Measurements from ENCODE around the gene HOXB4. TPM values are rescaled to one million over a fixed set of nuclear protein-coding genes. Genes with fewer than 3 reads are reported as not detected.

The HOXB4 gene
- total and polyA plus RNA-seq, 10 of the 15 experiments (the other 5 are each of a cell fraction or from before 2014, with no cell fraction given) = 0.35 to 5.8 (median 3.0) TPM

- no peak for FAIRE-seq
- ATAC-seq = no peak
- Histone ChIP-seq H3K9me3 (replicated peaks; ENCODE audit: control insufficient read depth, insufficient read depth, low read length) (no peaks in the 10 kb centered on the region), H3K79me2 (ENCODE audit: control insufficient read depth, insufficient read depth, low read length) (no peaks in the 10 kb centered on the region), H3K27ac (ENCODE audit: control insufficient read depth, insufficient read depth) (no peak overlapping the region), H3K4me3 (no peak overlapping the region), H3K27me3 (replicated peaks in 1 of 2; ENCODE audit: control insufficient read depth in 2 of 2, insufficient read depth in 2 of 2, low read length in 1 of 2) (peaks cover 35 to 51% of the 10 kb centered on the region in 2 experiments), H2AFZ (ENCODE audit: control insufficient read depth, low read depth, low read length) (no peak overlapping the region), H3K4me2 (ENCODE audit: control insufficient read depth, insufficient read depth) (no peak overlapping the region), H3K36me3 (ENCODE audit: control insufficient read depth in 2 of 2, insufficient read depth in 2 of 2, low read length in 1 of 2) (no peaks in the 10 kb centered on the region; a peak in 1 of 4 replicates), H3K4me1 (ENCODE audit: control insufficient read depth, insufficient read depth, low read length) (no peaks in the 10 kb centered on the region), H3K9ac (ENCODE audit: control insufficient read depth, insufficient read depth, low read length) (no peak overlapping the region), H4K20me1 (ENCODE audit: control insufficient read depth, insufficient read depth) (no peaks in the 10 kb centered on the region)
- ChIA-PET CTCF (interaction anchor here (0.8 to 3.7 kb wide), 5 partner anchors 9 to 543 kb away, joined by 3 to 15 read pairs (median 5); no protein-coding TSS in a partner anchor), POLR2A (interaction anchor here (1.8 kb wide), 1 partner anchor 14 kb away, joined by 5 read pairs; no protein-coding TSS in a partner anchor), RAD21 (ENCODE audit: unreplicated experiment) (interaction anchor here (1.0 to 1.6 kb wide), 2 partner anchors 14 to 512 kb away, joined by 3 to 4 read pairs; no protein-coding TSS in a partner anchor), SMC1A (ENCODE audit: uncharacterized antibody, unreplicated experiment) (no interaction called here)
- intact Hi-C loops (cut with micrococcal nuclease; ENCODE audit: unreplicated experiment) (no loop called here), in situ Hi-C loops (cut with MboI) (loop anchor here (10.0 kb wide), 1 partner anchor 779 kb away; the partner anchor contains the start of gene SCRN2)
- BruUV-seq (replicated peaks) = no TSS peak
- 36% methylated on average over 4 of the region's 4 CpGs for WGBS (ENCODE audit: insufficient coverage, insufficient replicate concordance, low lambda C conversion rate, missing lambda C conversion rate)
- no peak for DNase-seq (ENCODE audit: low read depth, low spot score)
- no peak for TF ChIP-seq BCL11A (IDR thresholded peaks at IDR 0.05; ENCODE audit: low read depth, low read length)
- TF ChIP-seq ZNF687 (IDR thresholded peaks at IDR 0.05) = no peak
- no peak for TF ChIP-seq ZNF274 (IDR thresholded peaks at IDR 0.05; ENCODE audit: insufficient read depth, insufficient read length)
- TF ChIP-seq PKNOX1 (IDR thresholded peaks at IDR 0.05) = no peak
- no peak for TF ChIP-seq ZZZ3 (IDR thresholded peaks at IDR 0.05; ENCODE audit: control insufficient read depth, insufficient read length, low read depth)
- TF ChIP-seq CBFB (IDR thresholded peaks at IDR 0.05; ENCODE audit: low read depth) = no peak
- TF ChIP-seq ZNF207 (IDR thresholded peaks at IDR 0.05; ENCODE audit: borderline replicate concordance) = no peak
- TF ChIP-seq POU2F2 (IDR thresholded peaks at IDR 0.05; ENCODE audit: borderline replicate concordance, low read depth, low read length) = no peak
- TF ChIP-seq KDM1A (IDR thresholded peaks at IDR 0.05; ENCODE audit: borderline replicate concordance) = no peak
- no peak for TF ChIP-seq STAT1 (conservative IDR thresholded peaks at IDR 0.05)
- TF ChIP-seq PBX3 (IDR thresholded peaks at IDR 0.05; ENCODE audit: insufficient replicate concordance, low read depth, low read length) = no peak
- no peak for TF ChIP-seq BCL3 (IDR thresholded peaks at IDR 0.05; ENCODE audit: borderline replicate concordance, insufficient read depth, low read depth, low read length, poor library complexity, severe bottlenecking)
- no peak for TF ChIP-seq RCOR1 (conservative IDR thresholded peaks at IDR 0.05; ENCODE audit: low read depth, low read length)
- no peak for TF ChIP-seq CHD4 (IDR thresholded peaks at IDR 0.05)
- no peak for TF ChIP-seq CTCF (IDR thresholded peaks at IDR 0.05 in 2 of 3, conservative IDR thresholded peaks at IDR 0.05 in 1 of 3; ENCODE audit: control insufficient read depth in 2 of 3, extremely low read depth in 1 of 3, insufficient read depth in 1 of 3, low read depth in 3 of 3, low read length in 3 of 3)
Measured at GRCh38 chr17:48623583-48623982, 45.4 kb upstream of the HOXB4 start.

Measured in GM12878 (cell line).